Nephron progenitor cell (in vitro differentiated cells): ENCODE results near the gene C4A.

Source experiments
- DNase-seq: peaks from one replicate; pipeline ENCODE4 v3.0.0; 2021
- H3K27ac Mint-ChIP-seq: 2 replicates; pipeline ENCODE4 v1.8.0; 2021; ENCODE audit warnings: mild to moderate bottlenecking, moderate library complexity, mixed read lengths
- H3K27me3 Mint-ChIP-seq: 2 replicates; pipeline ENCODE4 v1.8.0; 2021; ENCODE audit warnings: mild to moderate bottlenecking, low read depth, mixed read lengths; ENCODE audit not compliant: poor library complexity
- H3K36me3 Mint-ChIP-seq: 2 replicates; pipeline ENCODE4 v1.8.0; 2021; ENCODE audit warnings: low read depth, mixed read lengths
- H3K4me1 Mint-ChIP-seq: 2 replicates; pipeline ENCODE4 v1.8.0; 2021; ENCODE audit warnings: mixed read lengths
- H3K4me3 Mint-ChIP-seq: 2 replicates; pipeline ENCODE4 v1.8.0; 2021; ENCODE audit warnings: mild to moderate bottlenecking, moderate library complexity, mixed read lengths
- H3K9me3 Mint-ChIP-seq: 2 replicates; pipeline ENCODE4 v1.8.0; 2021; ENCODE audit warnings: mild to moderate bottlenecking, moderate library complexity, mixed read lengths
- CTCF ChIP-seq: fragments of 200-600 bp; sonication (generic); IDR thresholded peaks from 2 replicates; pipeline ENCODE4 v1.5.0; 2021; ENCODE audit warnings: antibody characterized with exemption

C4A gene

GRCh38 chr6:31945154-31945506, 36.7 kb upstream of the C4A start:
- Mint-ChIP-seq H3K36me3 (no peaks in the 10 kb centered on the region), H3K4me1 (peaks cover 38% of the 10 kb centered on the region), H3K27me3 (peaks cover 15% of the 10 kb centered on the region), H3K4me3 (no peak overlapping the region), H3K27ac (no peak overlapping the region), H3K9me3 (no peaks in the 10 kb centered on the region)
- DNase-seq = no peak
- TF ChIP-seq CTCF = no peak

- TF ChIP-seq CTCF = no peak
- Mint-ChIP-seq H3K36me3 (peaks cover 1% of the 10 kb centered on the region), H3K27me3 (peaks cover 15% of the 10 kb centered on the region), H3K4me3 (no peak within 1 kb of the TSS), H3K4me1 (peaks cover 32% of the 10 kb centered on the region), H3K27ac (no peak within 1 kb of the TSS), H3K9me3 (no peaks in the 10 kb centered on the region)
- no peak for DNase-seq
Observed at GRCh38 chr6:31945507-31946369, 36.1 kb upstream of the C4A start, which contains the start of gene CFB. TSS of gene CFB (plus strand) at chr6:31946095. CDS start at chr6:31946222, 127 bp downstream.

GRCh38 chr6:31946370-31946885, 35.4 kb upstream of the C4A start:
- Mint-ChIP-seq H3K4me1 (peaks cover 27% of the 10 kb centered on the region), H3K27me3 (peaks cover 15% of the 10 kb centered on the region), H3K36me3 (peaks cover 7% of the 10 kb centered on the region), H3K9me3 (no peaks in the 10 kb centered on the region), H3K27ac (no peak overlapping the region), H3K4me3 (no peak overlapping the region)
- TF ChIP-seq CTCF = no peak
- DNase-seq = no peak

- Mint-ChIP-seq H3K36me3 (peaks cover 7% of the 10 kb centered on the region), H3K4me1 (peaks cover 24% of the 10 kb centered on the region), H3K27me3 (peaks cover 12% of the 10 kb centered on the region), H3K9me3 (no peaks in the 10 kb centered on the region), H3K4me3 (no peak overlapping the region), H3K27ac (no peak overlapping the region)
- no peak for TF ChIP-seq CTCF
- no peak for DNase-seq
Observed at GRCh38 chr6:31947070-31947675, 34.7 kb upstream of the C4A start.

- Mint-ChIP-seq H3K36me3 (peaks cover 7% of the 10 kb centered on the region), H3K27me3 (peaks cover 9% of the 10 kb centered on the region), H3K4me1 (peaks cover 18% of the 10 kb centered on the region), H3K9me3 (no peaks in the 10 kb centered on the region), H3K27ac (no peak overlapping the region), H3K4me3 (no peak overlapping the region)
- no peak for DNase-seq
- no peak for TF ChIP-seq CTCF
Observed at GRCh38 chr6:31947864-31948263, 34.0 kb upstream of the C4A start.
